H1 (cell line): ENCODE data around the gene MBD3L2. TPM values are rescaled to one million over a fixed set of nuclear protein-coding genes. Genes with fewer than 3 reads are reported as not detected.

Experiments
- CTCF ChIA-PET: fragments of 300-600 bp; sonication (Branson Sonifier 250); formaldehyde crosslinking; loops from one replicate; lab custom pipeline; 2021; ENCODE audit not compliant: partially characterized antibody; lab: Charles Lee
- POLR2A ChIA-PET: fragments of 300-600 bp; sonication (Branson Sonifier 250); formaldehyde crosslinking; loops from one replicate; lab custom pipeline; 2021; ENCODE audit warnings: inconsistent platforms; ENCODE audit not compliant: partially characterized antibody; lab: Charles Lee
- DNase-seq, 2 experiments: peaks; one replicate each; pipeline versions ENCODE4 v3.0.0 to v3.0.0-alpha.2; 2010 to 2022; ENCODE audit warnings: low spot score in 2 of 2, low read depth in 1 of 2, mixed read lengths in 1 of 2
- FAIRE-seq: peaks from 2 replicates; lab custom pipeline; 2011; peaks lifted over from hg19 to GRCh38; lab: Jason Lieb, UNC
- H2AFZ ChIP-seq: 2 replicates; pipeline ENCODE4 v1.8.1; 2012; ENCODE audit warnings: low read length, inconsistent platforms
- H2AK5ac ChIP-seq: 2 replicates; pipeline ENCODE4 v1.6.1; 2013; ENCODE audit warnings: low read depth, low read length
- H2BK120ac ChIP-seq: replicated peaks from 2 replicates; pipeline ENCODE3; 2013; ENCODE audit warnings: low read depth, low read length, inconsistent platforms
- H2BK12ac ChIP-seq: 2 replicates; pipeline ENCODE4 v1.6.1; 2013; ENCODE audit warnings: low read depth, low read length
- H2BK15ac ChIP-seq: 2 replicates; pipeline ENCODE4 v1.6.1; 2013; ENCODE audit warnings: low read length
- H2BK20ac ChIP-seq: 2 replicates; pipeline ENCODE4 v1.6.1; 2013; ENCODE audit warnings: low read length
- H2BK5ac ChIP-seq: 2 replicates; pipeline ENCODE4 v1.6.1; 2013; ENCODE audit warnings: low read depth, low read length
- H3K14ac ChIP-seq: 2 replicates; pipeline ENCODE4 v1.6.1; 2013; ENCODE audit warnings: inconsistent platforms; ENCODE audit not compliant: insufficient read length
- H3K18ac ChIP-seq: 2 replicates; pipeline ENCODE4 v1.6.1; 2013; ENCODE audit warnings: low read length; ENCODE audit errors: extremely low read depth
- H3K23ac ChIP-seq: 2 replicates; pipeline ENCODE4 v1.6.1; 2013; ENCODE audit warnings: inconsistent platforms; ENCODE audit not compliant: insufficient read length
- H3K23me2 ChIP-seq: 2 replicates; pipeline ENCODE4 v1.6.1; 2013; ENCODE audit warnings: low read depth, low read length
- H3K27ac ChIP-seq: 2 replicates; pipeline ENCODE4 v1.6.1; 2011; ENCODE audit warnings: low read depth, low read length, inconsistent platforms
- H3K27me3 ChIP-seq, 4 experiments: replicated peaks in 1 of 4; 1 replicate in 1 of 4; 2 replicates in 3 of 4; pipeline versions ENCODE4 v1.6.1 to v1.8.1; 2011 to 2013; ENCODE audit warnings: low read length in 3 of 4, mild to moderate bottlenecking in 3 of 4, inconsistent platforms in 2 of 4, mixed read lengths in 2 of 4, moderate library complexity in 1 of 4; ENCODE audit not compliant: control insufficient read depth in 3 of 4, insufficient read depth in 3 of 4; ENCODE audit errors: extremely low read depth in 1 of 4
- H3K36me3 ChIP-seq, 4 experiments: 2 replicates each; pipeline versions ENCODE4 v1.6.1 to v1.8.1; 2011 to 2013; ENCODE audit warnings: mild to moderate bottlenecking in 4 of 4, low read length in 3 of 4, moderate library complexity in 2 of 4, control low read depth in 1 of 4, inconsistent platforms in 1 of 4; ENCODE audit not compliant: insufficient read depth in 4 of 4, control insufficient read depth in 2 of 4
- H3K4ac ChIP-seq: replicated peaks from 2 replicates; pipeline ENCODE3; 2013; ENCODE audit warnings: low read length, low read depth, mixed read lengths, inconsistent platforms; ENCODE audit not compliant: insufficient read length
- H3K4me1 ChIP-seq, 4 experiments: replicated peaks in 1 of 4; 1 replicate in 1 of 4; 2 replicates in 3 of 4; pipeline versions ENCODE4 v1.6.1 to v1.8.1; 2011 to 2013; ENCODE audit warnings: low read length in 3 of 4, inconsistent platforms in 2 of 4, mixed read lengths in 1 of 4; ENCODE audit not compliant: insufficient read depth in 4 of 4, control insufficient read depth in 3 of 4
- H3K4me2 ChIP-seq, 2 experiments: 2 replicates each; pipeline versions ENCODE4 v1.6.1 to v1.8.1; 2011 to 2013; ENCODE audit warnings: low read depth in 2 of 2, low read length in 2 of 2, control low read depth in 1 of 2, inconsistent platforms in 1 of 2, mild to moderate bottlenecking in 1 of 2; ENCODE audit not compliant: insufficient read depth in 1 of 2
- H3K4me3 ChIP-seq, 4 experiments: fragments of 200-600, 300-600 bp in 1 of 4; sonication (generic), shearing (Covaris generic), sonication (Bioruptor Twin) in 1 of 4; 2 replicates each; pipeline versions ENCODE4 v1.5.1 to v1.8.1; 2011 to 2016; ENCODE audit warnings: low read length in 4 of 4, low read depth in 3 of 4, control low read depth in 2 of 4, inconsistent platforms in 2 of 4, mild to moderate bottlenecking in 2 of 4, mixed read lengths in 1 of 4, moderate library complexity in 1 of 4; ENCODE audit not compliant: insufficient read depth in 2 of 4; ENCODE audit errors: extremely low read depth in 1 of 4
- H3K56ac ChIP-seq: replicated peaks from 2 replicates; pipeline ENCODE3; 2013; ENCODE audit warnings: low read depth, mild to moderate bottlenecking, mixed read lengths, low read length, inconsistent platforms; ENCODE audit not compliant: insufficient read length
- H3K79me1 ChIP-seq: 2 replicates; pipeline ENCODE4 v1.6.1; 2013; ENCODE audit warnings: low read depth, low read length, control low read depth
- H3K79me2 ChIP-seq, 2 experiments: 2 replicates each; pipeline versions ENCODE4 v1.6.1 to v1.8.1; 2012 to 2013; ENCODE audit warnings: low read length in 2 of 2, mild to moderate bottlenecking in 2 of 2, inconsistent platforms in 1 of 2; ENCODE audit not compliant: insufficient read depth in 2 of 2, control insufficient read depth in 1 of 2
- H3K9ac ChIP-seq, 4 experiments: replicated peaks in 1 of 4; 1 replicate in 1 of 4; 2 replicates in 3 of 4; pipeline versions ENCODE4 v1.6.1 to v1.8.1; 2011 to 2013; ENCODE audit warnings: low read depth in 3 of 4, low read length in 3 of 4, control low read depth in 2 of 4, mild to moderate bottlenecking in 2 of 4, moderate library complexity in 2 of 4, inconsistent platforms in 1 of 4; ENCODE audit errors: extremely low read depth in 1 of 4
- H3K9me3 ChIP-seq, 2 experiments: 2 replicates each; pipeline versions ENCODE4 v1.6.1 to v1.8.1; 2012 to 2013; ENCODE audit warnings: mild to moderate bottlenecking in 2 of 2, moderate library complexity in 2 of 2, control low read depth in 1 of 2, inconsistent platforms in 1 of 2, low read depth in 1 of 2, low read length in 1 of 2, mixed read lengths in 1 of 2; ENCODE audit not compliant: insufficient read depth in 2 of 2
- H4K20me1 ChIP-seq, 2 experiments: replicated peaks in 1 of 2; 2 replicates each; pipeline versions ENCODE3 to v1.8.1; 2011 to 2013; ENCODE audit warnings: inconsistent platforms in 2 of 2, low read length in 2 of 2, mild to moderate bottlenecking in 1 of 2; ENCODE audit not compliant: insufficient read depth in 2 of 2, control insufficient read depth in 1 of 2
- H4K5ac ChIP-seq: 2 replicates; pipeline ENCODE4 v1.6.1; 2013; ENCODE audit warnings: low read length, low read depth, mixed read lengths, inconsistent platforms; ENCODE audit not compliant: insufficient read length
- H4K8ac ChIP-seq: 2 replicates; pipeline ENCODE4 v1.8.0; 2013; ENCODE audit warnings: mild to moderate bottlenecking, moderate library complexity, low read length, inconsistent platforms; ENCODE audit not compliant: insufficient read depth; ENCODE audit errors: extremely low read depth
- H4K91ac ChIP-seq: replicated peaks from 2 replicates; pipeline ENCODE3; 2013; ENCODE audit warnings: low read length, mixed read lengths, inconsistent platforms; ENCODE audit not compliant: insufficient read length
- BRCA1 ChIP-seq: IDR thresholded peaks from 2 replicates; pipeline ENCODE4 v1.6.1; 2012; ENCODE audit warnings: low read depth, low read length, improper control_type of control experiment
- CREB1 ChIP-seq: IDR thresholded peaks from 2 replicates; pipeline ENCODE4 v1.6.1; 2012; ENCODE audit warnings: inconsistent platforms
- E2F6 ChIP-seq: IDR thresholded peaks from 2 replicates; pipeline ENCODE4 v1.6.1; 2012; ENCODE audit warnings: inconsistent platforms
- EGR1 ChIP-seq: IDR thresholded peaks from 2 replicates; pipeline ENCODE4 v1.6.1; 2011; ENCODE audit warnings: low read depth, low read length, borderline replicate concordance
- KDM1A ChIP-seq: fragments of 200-600, 300-600 bp; sonication (generic); IDR thresholded peaks from 2 replicates; pipeline ENCODE4 v1.7.1; 2016; ENCODE audit warnings: mild to moderate bottlenecking, low read length, borderline replicate concordance
- POU5F1 ChIP-seq: IDR thresholded peaks from 2 replicates; pipeline ENCODE4 v1.6.1; 2011; ENCODE audit warnings: low read depth, mild to moderate bottlenecking, low read length, moderate library complexity
- RAD21 ChIP-seq, 2 experiments: IDR thresholded peaks in 1 of 2; conservative IDR thresholded peaks in 1 of 2; 2 replicates each; pipeline ENCODE4 v1.6.1; 2011; ENCODE audit warnings: low read depth in 2 of 2, low read length in 2 of 2, improper control_type of control experiment in 1 of 2, inconsistent platforms in 1 of 2, mild to moderate bottlenecking in 1 of 2, moderate library complexity in 1 of 2
- SIRT6 ChIP-seq: IDR thresholded peaks from one replicate; pipeline ENCODE4 v1.7.1; 2012; ENCODE audit warnings: low read length, inconsistent platforms
- SP4 ChIP-seq: IDR thresholded peaks from 2 replicates; pipeline ENCODE4 v1.6.1; 2012; ENCODE audit warnings: low read length, inconsistent platforms
- TEAD4 ChIP-seq: IDR thresholded peaks from 2 replicates; pipeline ENCODE4 v1.6.1; 2012; ENCODE audit warnings: low read depth, low read length, inconsistent platforms, mixed read lengths
- YY1 ChIP-seq: IDR thresholded peaks from 2 replicates; pipeline ENCODE4 v1.6.1; 2011; ENCODE audit warnings: low read depth, mild to moderate bottlenecking, low read length
- WGBS, 2 experiments: shearing (Covaris generic) in 1 of 2; methylation state at CpG; one replicate each; pipeline versions ENCODE4 v1.1.6 to v1.1.7; 2013 to 2015; ENCODE audit warnings: low lambda C conversion rate in 2 of 2, mixed read lengths in 2 of 2, inconsistent platforms in 1 of 2, low coverage in 1 of 2, missing lambda C conversion rate in 1 of 2; ENCODE audit not compliant: insufficient replicate concordance in 2 of 2, insufficient coverage in 1 of 2, insufficient read length in 1 of 2; ENCODE audit errors: extremely low coverage in 1 of 2, missing lambda C conversion rate in 1 of 2; 5-methylcytosine and 5-hydroxymethylcytosine counted together
- polyA plus RNA-seq, 7 experiments: library from polyadenylated mRNA; depleted of rRNA in 3 of 7; stranded (reverse) in 5 of 7; unstranded in 2 of 7; fragments of >200 nt in 5 of 7; fragments of 200-250 nt in 2 of 7; gene quantifications; 1 replicate in 5 of 7; 2 replicates in 1 of 7; 4 replicates in 1 of 7; pipeline versions ENCODE4 v1.2.1 to v1.2.3, GENCODE V29; 2011 to 2013; ENCODE audit warnings: missing spikeins in 2 of 7, mixed read lengths in 2 of 7
- total RNA-seq: library from RNA; stranded (reverse); fragmentation: NEBNext Ultra II Directional; extraction: Animal tissue kit (Norgen Biotek cat#: 25700); gene quantifications from 2 replicates; pipeline ENCODE4 v1.2.1, GENCODE V29; 2021

The MBD3L2 gene
- total and polyA plus RNA-seq, 2 of the 8 experiments (the other 6 are each of a cell fraction or from before 2014, with no cell fraction given): not detected

GRCh38 chr19:7098701-7099596 is 49.8 kb downstream of the MBD3L2 start:
- peaks cover 0 to 4% (median 1%) of the 10 kb centered on the region in 4 experiments; a peak in 1 of 8 replicates for H3K36me3 ChIP-seq
- no peak overlapping the region for H2AK5ac ChIP-seq
- no peak overlapping the region for H2BK20ac ChIP-seq
- peaks cover 4% of the 10 kb centered on the region; the same call in 1 of the 2 replicates for H3K23me2 ChIP-seq
- H3K23ac ChIP-seq: no peak overlapping the region
- H3K4me1 ChIP-seq: peaks cover 0 to 4% (median 0%) of the 10 kb centered on the region in 4 experiments; a peak in 1 of 7 replicates
- peak overlapping the region; percentile 74 for H3K56ac ChIP-seq
- no peaks in the 10 kb centered on the region for H3K27me3 ChIP-seq
- H2BK5ac ChIP-seq: peak overlapping the region; percentile 97
- H2AFZ ChIP-seq: no peak overlapping the region
- peak overlapping the region; percentile 87 for H3K27ac ChIP-seq
- peaks cover 7 to 10% of the 10 kb centered on the region in 2 experiments for H3K9me3 ChIP-seq
- CTCF ChIA-PET: interaction anchor here (1.0 to 5.8 kb wide), 5 partner anchors 11 to 254 kb away, joined by 4 to 52 read pairs (median 9); partner anchors contain the start of gene ARHGEF18
- H3K4me2 ChIP-seq: peak overlapping the region; percentile 69 to 76
- H4K91ac ChIP-seq: peak overlapping the region; percentile 97
- no peak overlapping the region for H3K14ac ChIP-seq
- H2BK15ac ChIP-seq: peak overlapping the region; percentile 92; the same call in 1 of the 2 replicates
- POLR2A ChIA-PET: interaction anchor here (0.6 to 2.6 kb wide), 6 partner anchors 10 to 567 kb away, joined by 3 to 8 read pairs (median 6); partner anchors contain the start of gene ZNF557
- no peak overlapping the region for H3K4ac ChIP-seq
- H3K9ac ChIP-seq: peak overlapping the region; percentile 77 to 92 (median 86)
- peak overlapping the region; percentile 98 for H4K5ac ChIP-seq
- H3K79me2 ChIP-seq: no peaks in the 10 kb centered on the region
- peak overlapping the region; percentile 51 to 75 (median 70) for H3K4me3 ChIP-seq
- DNase-seq (peak; percentile 88 to 96), FAIRE-seq (no peak)
- H3K79me1 ChIP-seq: no peaks in the 10 kb centered on the region
- 0 out of 2 replicates have a peak overlapping the region, but pooled peaks have one; percentile 17 for H2BK12ac ChIP-seq
- H2BK120ac ChIP-seq: no peak overlapping the region
- H3K18ac ChIP-seq: peak overlapping the region; percentile 93
- WGBS, 2 experiments: 2% methylated on average over 65 of the region's 78 CpGs; no CpG with 5 or more reads in 1 of the 2 experiments
- no peaks in the 10 kb centered on the region for H4K20me1 ChIP-seq
- H4K8ac ChIP-seq: peak overlapping the region; percentile 96; the same call in 1 of the 2 replicates
- TF ChIP-seq KDM1A: no peak
- TF ChIP-seq SIRT6: no peak
- TF ChIP-seq BRCA1: no peak
- TF ChIP-seq CREB1: no peak
- no peak for TF ChIP-seq POU5F1
- peak; percentile 95 for TF ChIP-seq SP4
- TF ChIP-seq TEAD4: no peak
- peak; percentile 65; the same call in 1 of the 2 replicates for TF ChIP-seq EGR1
- TF ChIP-seq RAD21 (IDR thresholded peaks at IDR 0.05 in 1 of 2, conservative IDR thresholded peaks at IDR 0.05 in 1 of 2; ENCODE audit: low read depth in 2 of 2, low read length in 2 of 2): no peak
- peak; percentile 60; the same call in 1 of the 2 replicates for TF ChIP-seq YY1
- TF ChIP-seq E2F6: peak; percentile 77
